ENCODE measurements around the gene CAST.

The CAST gene

DNA sequence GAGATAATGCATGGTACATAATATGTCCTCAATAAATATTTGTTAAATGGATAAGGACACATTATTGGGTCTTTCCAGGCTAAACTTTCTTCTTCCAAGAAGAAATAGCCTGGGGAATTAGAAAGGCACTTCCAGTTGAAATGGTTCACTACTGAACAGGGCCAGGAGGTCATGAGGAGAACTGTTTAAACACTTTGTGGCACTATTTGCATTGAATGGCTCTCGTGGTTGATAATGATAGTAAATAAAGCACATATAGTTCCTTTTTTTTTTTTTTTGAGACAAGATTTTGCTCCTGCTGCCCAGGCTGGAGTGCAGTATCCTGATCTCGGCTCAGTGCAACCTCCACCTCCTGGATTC, 19.9 kb upstream of the CAST start:
- Histone ChIP-seq H3K27ac (ENCODE audit: low read depth, low read length) (no peak overlapping the region), H3K9ac (ENCODE audit: low read depth, low read length) (no peak overlapping the region), H3K9me3 (ENCODE audit: control insufficient read depth, insufficient read depth, low read length) (no peaks in the 10 kb centered on the region), H3K4me3 (ENCODE audit: low read depth, low read length) (no peak overlapping the region), H3K27me3 (ENCODE audit: control insufficient read depth, insufficient read depth, low read length) (no peaks in the 10 kb centered on the region), H3K4me1 (ENCODE audit: control insufficient read depth, insufficient read depth, low read length) (no peaks in the 10 kb centered on the region), H3K36me3 (ENCODE audit: control insufficient read depth, insufficient read depth, low read length) (no peaks in the 10 kb centered on the region)

DNA sequence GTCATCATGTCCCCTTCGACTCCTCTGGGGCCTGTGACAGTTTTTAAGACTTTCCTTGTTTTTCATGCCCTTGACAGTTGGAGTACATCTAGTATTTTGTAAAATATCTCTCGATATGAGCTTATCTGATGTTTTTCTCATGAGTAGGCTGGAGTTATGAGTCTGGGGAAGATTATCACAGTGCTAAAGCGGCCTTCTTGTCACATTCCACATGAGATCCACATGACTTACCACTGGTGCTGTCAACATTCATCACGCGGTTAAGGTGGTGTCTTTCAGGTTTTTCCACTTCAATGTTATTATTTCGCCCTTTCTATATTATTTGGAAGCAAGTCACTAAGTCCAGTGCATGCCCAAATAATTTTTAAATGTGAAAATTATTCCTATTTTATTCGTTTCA, 17.1 kb upstream of the CAST start:
- Histone ChIP-seq H3K36me3 (ENCODE audit: control insufficient read depth, insufficient read depth, low read length) (no peaks in the 10 kb centered on the region), H3K9me3 (ENCODE audit: control insufficient read depth, insufficient read depth, low read length) (no peaks in the 10 kb centered on the region), H3K27ac (ENCODE audit: low read depth, low read length) (no peak overlapping the region), H3K4me1 (ENCODE audit: control insufficient read depth, insufficient read depth, low read length) (no peaks in the 10 kb centered on the region), H3K4me3 (ENCODE audit: low read depth, low read length) (no peak overlapping the region), H3K27me3 (ENCODE audit: control insufficient read depth, insufficient read depth, low read length) (no peaks in the 10 kb centered on the region), H3K9ac (ENCODE audit: low read depth, low read length) (no peak overlapping the region)

DNA sequence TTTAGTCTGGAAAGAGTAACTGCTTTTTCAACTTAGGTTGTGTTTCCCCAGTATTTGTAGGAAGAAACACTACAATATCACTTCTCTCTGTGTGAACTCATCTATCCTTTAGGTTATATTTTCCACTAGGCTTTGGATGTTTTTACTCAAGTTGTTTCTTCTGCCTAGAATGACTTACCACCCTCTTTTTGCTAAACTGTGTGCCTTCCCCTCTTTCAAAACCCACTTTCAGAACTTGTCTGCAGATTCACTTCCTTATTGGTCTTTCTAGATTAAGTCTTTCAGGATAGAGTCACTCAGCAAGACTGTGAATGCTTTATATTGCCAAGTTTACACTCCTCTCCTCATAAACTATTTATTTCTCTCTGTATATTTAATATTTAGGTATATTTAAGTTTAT, 14.2 kb upstream of the CAST start:
- no peaks in the 10 kb centered on the region for H3K9me3 ChIP-seq (ENCODE audit: control insufficient read depth, insufficient read depth, low read length)
- H3K36me3 ChIP-seq (ENCODE audit: control insufficient read depth, insufficient read depth, low read length), result no peaks in the 10 kb centered on the region
- peaks cover 13% of the 10 kb centered on the region for H3K4me1 ChIP-seq (ENCODE audit: control insufficient read depth, insufficient read depth, low read length)
- H3K27ac ChIP-seq (ENCODE audit: low read depth, low read length), result no peak overlapping the region
- no peak overlapping the region for H3K4me3 ChIP-seq (ENCODE audit: low read depth, low read length)
- H3K9ac ChIP-seq (ENCODE audit: low read depth, low read length), result no peak overlapping the region
- no peaks in the 10 kb centered on the region for H3K27me3 ChIP-seq (ENCODE audit: control insufficient read depth, insufficient read depth, low read length)

DNA sequence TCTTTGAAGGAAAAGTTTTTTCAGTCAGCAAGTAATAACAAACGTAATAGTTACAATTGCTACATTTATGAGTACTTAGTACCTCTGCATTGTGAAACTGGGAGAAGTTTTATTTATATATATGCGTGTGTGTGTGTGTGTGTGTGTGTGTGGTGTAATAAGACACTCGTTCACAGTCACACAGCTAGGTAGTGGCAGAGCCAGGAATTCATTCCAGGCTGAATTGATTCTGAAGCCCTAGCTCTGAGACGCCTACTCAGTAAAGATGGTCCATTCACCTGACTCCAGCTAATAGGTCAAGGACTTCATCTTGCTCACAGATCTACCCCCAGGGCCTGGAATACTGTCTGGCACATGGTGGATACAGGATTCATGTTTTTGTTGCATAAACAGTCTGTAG, 13.6 kb upstream of the CAST start:
- Histone ChIP-seq H3K27ac (ENCODE audit: low read depth, low read length) (no peak overlapping the region), H3K4me1 (ENCODE audit: control insufficient read depth, insufficient read depth, low read length) (peaks cover 19% of the 10 kb centered on the region), H3K9ac (ENCODE audit: low read depth, low read length) (no peak overlapping the region), H3K36me3 (ENCODE audit: control insufficient read depth, insufficient read depth, low read length) (no peaks in the 10 kb centered on the region), H3K4me3 (ENCODE audit: low read depth, low read length) (no peak overlapping the region), H3K27me3 (ENCODE audit: control insufficient read depth, insufficient read depth, low read length) (no peaks in the 10 kb centered on the region), H3K9me3 (ENCODE audit: control insufficient read depth, insufficient read depth, low read length) (no peaks in the 10 kb centered on the region)

DNA sequence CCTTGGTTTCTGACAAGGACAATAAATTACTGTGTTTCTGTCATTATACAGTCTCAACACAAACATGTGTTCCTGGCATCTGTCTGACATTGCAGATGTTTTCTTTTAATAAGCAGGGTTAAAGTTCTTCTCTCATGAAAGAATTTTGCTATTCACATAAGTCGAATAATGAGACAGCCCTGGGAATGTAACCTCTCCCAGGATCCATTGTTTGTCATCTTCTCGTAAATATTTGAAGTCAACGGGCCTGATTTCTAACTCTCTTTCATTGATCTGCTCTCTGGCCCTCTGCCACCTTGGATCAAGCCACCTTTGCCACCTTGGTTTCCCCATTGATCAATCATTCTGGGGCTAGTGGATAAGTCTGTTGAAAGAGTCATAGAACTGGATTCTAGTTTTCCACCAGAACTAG, 12.9 kb upstream of the CAST start:
- H3K27ac ChIP-seq (ENCODE audit: low read depth, low read length), result no peak overlapping the region
- no peaks in the 10 kb centered on the region for H3K27me3 ChIP-seq (ENCODE audit: control insufficient read depth, insufficient read depth, low read length)
- H3K9ac ChIP-seq (ENCODE audit: low read depth, low read length), result no peak overlapping the region
- H3K4me1 ChIP-seq (ENCODE audit: control insufficient read depth, insufficient read depth, low read length), result peaks cover 19% of the 10 kb centered on the region
- H3K9me3 ChIP-seq (ENCODE audit: control insufficient read depth, insufficient read depth, low read length), result no peaks in the 10 kb centered on the region
- H3K4me3 ChIP-seq (ENCODE audit: low read depth, low read length), result no peak overlapping the region
- no peaks in the 10 kb centered on the region for H3K36me3 ChIP-seq (ENCODE audit: control insufficient read depth, insufficient read depth, low read length)

DNA sequence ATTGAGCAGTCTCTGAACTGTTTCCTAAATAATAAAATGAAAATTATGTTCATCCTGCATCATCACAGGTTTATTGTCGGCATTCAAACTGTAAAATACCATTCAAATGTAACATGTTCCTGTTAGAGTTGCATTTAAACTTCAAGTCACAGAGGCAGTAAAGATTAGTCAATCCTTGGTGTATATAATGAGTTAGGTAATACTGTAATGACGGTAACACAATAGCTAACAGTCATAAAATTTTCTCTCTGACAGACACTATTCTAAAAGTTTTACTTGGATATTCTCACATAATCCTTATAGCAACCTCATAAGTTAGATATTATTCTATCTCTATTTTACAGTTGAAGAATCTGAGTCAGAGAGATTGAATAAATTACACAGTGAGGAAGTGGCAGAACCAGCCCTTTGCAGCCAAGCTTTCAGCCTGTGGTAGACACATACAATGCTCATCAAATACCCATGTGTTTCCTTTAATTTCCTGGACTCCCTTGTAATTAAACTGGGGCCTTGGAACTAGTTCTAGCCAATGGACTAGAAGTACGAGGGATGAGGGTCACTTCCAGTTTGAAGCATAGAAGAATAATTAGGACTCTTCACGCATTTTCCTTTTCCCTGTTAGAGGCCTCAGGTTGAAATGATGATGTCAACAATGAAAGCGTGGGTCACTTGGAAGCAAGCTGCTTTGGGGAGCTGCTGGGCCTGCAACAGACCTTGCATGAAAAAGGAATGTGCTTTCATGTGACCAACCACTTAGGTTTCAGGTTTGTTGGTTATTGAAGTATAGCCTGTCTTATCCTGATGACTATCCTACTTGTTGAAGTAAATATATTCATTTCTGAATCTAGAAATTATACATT, 12.3 kb upstream of the CAST start:
- H3K9ac ChIP-seq (ENCODE audit: low read depth, low read length), result no peak overlapping the region
- H3K36me3 ChIP-seq (ENCODE audit: control insufficient read depth, insufficient read depth, low read length), result no peaks in the 10 kb centered on the region
- peaks cover 19% of the 10 kb centered on the region for H3K4me1 ChIP-seq (ENCODE audit: control insufficient read depth, insufficient read depth, low read length)
- no peak overlapping the region for H3K4me3 ChIP-seq (ENCODE audit: low read depth, low read length)
- H3K9me3 ChIP-seq (ENCODE audit: control insufficient read depth, insufficient read depth, low read length), result no peaks in the 10 kb centered on the region
- no peak overlapping the region for H3K27ac ChIP-seq (ENCODE audit: low read depth, low read length)
- no peaks in the 10 kb centered on the region for H3K27me3 ChIP-seq (ENCODE audit: control insufficient read depth, insufficient read depth, low read length)

DNA sequence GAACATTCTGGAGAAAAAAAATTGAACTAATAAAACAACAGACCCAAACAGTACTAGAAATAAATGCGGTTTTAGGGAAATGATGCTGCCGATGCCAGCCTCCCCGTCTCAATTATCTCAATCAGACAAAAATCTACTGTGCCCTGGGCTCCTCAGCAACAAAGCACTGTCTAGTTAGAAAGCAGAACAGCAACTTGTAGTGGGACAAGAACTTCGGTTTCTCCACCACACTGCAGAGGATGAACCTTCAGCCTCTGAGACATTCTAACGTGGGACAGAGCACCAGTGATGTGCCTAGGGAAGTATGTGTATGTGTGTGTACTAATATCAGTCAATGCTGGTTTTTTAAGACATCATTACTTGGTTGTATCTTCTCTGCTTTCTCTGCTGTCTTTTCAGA, 11.1 kb upstream of the CAST start:
- no peak overlapping the region for H3K4me3 ChIP-seq (ENCODE audit: low read depth, low read length)
- peaks cover 23% of the 10 kb centered on the region for H3K4me1 ChIP-seq (ENCODE audit: control insufficient read depth, insufficient read depth, low read length)
- H3K27ac ChIP-seq (ENCODE audit: low read depth, low read length), result no peak overlapping the region
- no peak overlapping the region for H3K9ac ChIP-seq (ENCODE audit: low read depth, low read length)
- H3K36me3 ChIP-seq (ENCODE audit: control insufficient read depth, insufficient read depth, low read length), result no peaks in the 10 kb centered on the region
- H3K9me3 ChIP-seq (ENCODE audit: control insufficient read depth, insufficient read depth, low read length), result no peaks in the 10 kb centered on the region
- no peaks in the 10 kb centered on the region for H3K27me3 ChIP-seq (ENCODE audit: control insufficient read depth, insufficient read depth, low read length)

DNA sequence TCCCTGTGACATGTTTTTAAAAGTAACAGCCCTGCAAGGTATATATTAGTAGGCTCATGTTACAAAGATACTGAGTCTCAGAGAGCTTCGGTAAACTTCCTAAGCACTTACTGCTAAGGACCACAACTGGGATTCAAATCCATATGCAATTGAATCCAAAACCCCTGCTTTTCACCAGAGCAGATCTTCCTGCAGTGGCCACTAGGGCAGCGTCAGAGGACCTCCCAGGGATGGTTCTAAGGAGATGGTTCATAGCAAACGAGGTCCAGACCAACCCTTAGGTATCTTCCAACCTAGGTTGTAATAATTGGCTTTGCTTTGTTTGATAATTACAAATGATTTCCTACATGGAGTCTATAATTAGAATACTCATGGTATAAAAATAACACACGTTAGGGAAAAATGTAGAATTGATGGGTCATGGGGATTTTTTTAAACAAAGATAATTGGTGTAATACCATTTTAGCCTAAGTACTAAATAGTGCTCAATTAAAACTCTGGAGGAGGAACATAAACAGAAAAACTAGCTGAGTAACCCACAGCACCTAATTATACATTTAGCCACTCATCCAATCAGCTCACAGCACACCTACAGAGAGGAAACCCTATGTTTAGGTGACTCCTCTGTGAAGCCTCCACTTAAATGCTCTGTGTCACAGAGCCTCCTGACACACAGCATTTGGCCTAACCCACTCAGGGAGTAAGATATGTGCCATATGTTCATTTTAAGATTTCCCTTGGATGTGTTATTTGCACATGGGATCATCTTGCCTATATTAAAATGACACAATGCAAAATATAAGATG, 10.0 kb upstream of the CAST start:
- no peak overlapping the region for H3K4me3 ChIP-seq (ENCODE audit: low read depth, low read length)
- no peaks in the 10 kb centered on the region for H3K27me3 ChIP-seq (ENCODE audit: control insufficient read depth, insufficient read depth, low read length)
- H3K27ac ChIP-seq (ENCODE audit: low read depth, low read length), result peak overlapping the region; percentile 51
- no peaks in the 10 kb centered on the region for H3K36me3 ChIP-seq (ENCODE audit: control insufficient read depth, insufficient read depth, low read length)
- H3K9me3 ChIP-seq (ENCODE audit: control insufficient read depth, insufficient read depth, low read length), result no peaks in the 10 kb centered on the region
- H3K4me1 ChIP-seq (ENCODE audit: control insufficient read depth, insufficient read depth, low read length), result peaks cover 23% of the 10 kb centered on the region
- no peak overlapping the region for H3K9ac ChIP-seq (ENCODE audit: low read depth, low read length)

DNA sequence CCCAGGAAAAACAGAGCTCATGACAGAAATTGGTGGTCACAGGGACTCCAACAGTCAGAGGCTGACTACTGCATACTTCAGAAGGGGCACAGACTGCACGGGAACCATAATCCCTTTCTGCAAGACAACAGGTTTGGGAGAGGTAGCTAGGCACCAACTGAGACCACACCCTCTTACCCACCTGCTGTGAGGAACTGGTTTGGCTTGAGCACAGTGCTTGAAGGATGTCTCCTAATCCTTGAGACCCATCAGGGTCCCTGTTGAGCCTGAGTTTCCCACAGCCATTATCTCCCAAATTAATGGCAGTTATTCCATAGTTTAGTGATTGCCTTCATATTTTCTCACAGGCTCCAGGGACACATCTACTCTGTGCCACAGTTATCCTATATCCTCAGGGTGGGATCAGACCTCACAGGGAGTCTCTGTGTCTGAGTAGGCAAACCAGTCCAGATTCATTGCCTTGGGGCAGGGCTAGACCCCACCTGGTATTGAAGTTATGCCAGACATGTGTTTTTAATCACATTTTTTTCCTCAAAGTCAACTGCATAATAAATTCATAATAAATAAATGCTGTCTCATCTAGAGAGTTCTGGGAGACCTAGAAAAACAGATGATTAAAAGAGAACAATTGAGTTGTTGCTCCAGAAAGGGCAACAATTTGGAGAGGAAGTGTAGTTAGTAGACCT, 9.3 kb upstream of the CAST start:
- Histone ChIP-seq H3K27ac (ENCODE audit: low read depth, low read length) (peak overlapping the region; percentile 51), H3K4me1 (ENCODE audit: control insufficient read depth, insufficient read depth, low read length) (peaks cover 23% of the 10 kb centered on the region), H3K9ac (ENCODE audit: low read depth, low read length) (no peak overlapping the region), H3K4me3 (ENCODE audit: low read depth, low read length) (no peak overlapping the region), H3K9me3 (ENCODE audit: control insufficient read depth, insufficient read depth, low read length) (no peaks in the 10 kb centered on the region), H3K36me3 (ENCODE audit: control insufficient read depth, insufficient read depth, low read length) (no peaks in the 10 kb centered on the region), H3K27me3 (ENCODE audit: control insufficient read depth, insufficient read depth, low read length) (no peaks in the 10 kb centered on the region)

DNA sequence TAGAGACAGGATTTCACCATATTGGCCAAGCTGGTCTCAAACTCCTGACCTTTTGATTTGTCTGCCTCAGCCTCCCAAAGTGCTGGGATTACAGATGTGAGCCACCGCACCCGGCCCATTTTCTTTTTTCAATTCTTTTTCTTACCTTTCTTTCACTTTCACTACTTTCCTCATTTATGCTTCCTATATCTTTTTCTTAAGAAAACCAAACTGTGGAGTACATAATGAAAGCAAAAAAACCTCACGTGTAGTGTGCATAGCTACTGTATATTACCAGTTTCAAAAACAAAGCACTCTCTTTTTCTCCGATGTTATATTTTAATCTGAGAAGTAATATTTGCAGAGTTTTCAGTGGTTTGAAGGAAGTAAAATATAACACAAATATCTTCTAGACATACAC, 8.0 kb upstream of the CAST start:
- Histone ChIP-seq H3K9ac (ENCODE audit: low read depth, low read length) (no peak overlapping the region), H3K4me3 (ENCODE audit: low read depth, low read length) (no peak overlapping the region), H3K4me1 (ENCODE audit: control insufficient read depth, insufficient read depth, low read length) (peaks cover 23% of the 10 kb centered on the region), H3K27me3 (ENCODE audit: control insufficient read depth, insufficient read depth, low read length) (no peaks in the 10 kb centered on the region; the same call in 1 of the 2 replicates), H3K36me3 (ENCODE audit: control insufficient read depth, insufficient read depth, low read length) (no peaks in the 10 kb centered on the region), H3K9me3 (ENCODE audit: control insufficient read depth, insufficient read depth, low read length) (no peaks in the 10 kb centered on the region), H3K27ac (ENCODE audit: low read depth, low read length) (no peak overlapping the region)

DNA sequence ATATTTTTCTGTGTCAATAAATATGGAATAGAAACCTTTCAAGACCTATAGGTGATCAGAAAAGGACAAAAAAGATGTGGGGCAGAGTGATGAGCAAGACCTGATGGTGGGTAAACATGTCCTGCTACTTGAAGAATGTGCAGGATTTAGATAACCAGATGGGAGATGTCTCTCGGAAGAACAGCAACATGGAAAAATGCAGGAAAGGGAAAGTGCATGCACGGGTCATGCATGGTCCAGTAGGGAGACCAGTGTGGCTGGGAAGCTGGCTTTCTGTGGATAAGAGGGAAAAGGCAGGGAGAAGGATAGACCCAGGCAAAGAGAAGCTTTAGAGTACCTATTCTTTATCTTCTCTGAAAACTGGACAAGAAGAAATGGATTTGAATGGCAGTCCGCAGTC, 7.1 kb upstream of the CAST start:
- Histone ChIP-seq H3K27me3 (ENCODE audit: control insufficient read depth, insufficient read depth, low read length) (peaks cover 5% of the 10 kb centered on the region), H3K36me3 (ENCODE audit: control insufficient read depth, insufficient read depth, low read length) (no peaks in the 10 kb centered on the region), H3K9me3 (ENCODE audit: control insufficient read depth, insufficient read depth, low read length) (no peaks in the 10 kb centered on the region), H3K4me1 (ENCODE audit: control insufficient read depth, insufficient read depth, low read length) (peaks cover 23% of the 10 kb centered on the region), H3K9ac (ENCODE audit: low read depth, low read length) (no peak overlapping the region), H3K4me3 (ENCODE audit: low read depth, low read length) (no peak overlapping the region), H3K27ac (ENCODE audit: low read depth, low read length) (no peak overlapping the region)
